A549 treated with DMSO at 1 μM for 4 hours (cell line): ENCODE results near the gene ADGRG3. TPM values are rescaled to one million over a fixed set of nuclear protein-coding genes. Genes with fewer than 3 reads are reported as not detected.

Experiments used
- total RNA-seq: library from RNA; stranded (reverse); fragments of 200-300 nt; extraction: Qiagen RNA extraction; gene quantifications from 5 replicates; pipeline ENCODE4 v1.2.3, GENCODE V29; 2022; ENCODE audit warnings: low read depth

ADGRG3 gene, protein sequence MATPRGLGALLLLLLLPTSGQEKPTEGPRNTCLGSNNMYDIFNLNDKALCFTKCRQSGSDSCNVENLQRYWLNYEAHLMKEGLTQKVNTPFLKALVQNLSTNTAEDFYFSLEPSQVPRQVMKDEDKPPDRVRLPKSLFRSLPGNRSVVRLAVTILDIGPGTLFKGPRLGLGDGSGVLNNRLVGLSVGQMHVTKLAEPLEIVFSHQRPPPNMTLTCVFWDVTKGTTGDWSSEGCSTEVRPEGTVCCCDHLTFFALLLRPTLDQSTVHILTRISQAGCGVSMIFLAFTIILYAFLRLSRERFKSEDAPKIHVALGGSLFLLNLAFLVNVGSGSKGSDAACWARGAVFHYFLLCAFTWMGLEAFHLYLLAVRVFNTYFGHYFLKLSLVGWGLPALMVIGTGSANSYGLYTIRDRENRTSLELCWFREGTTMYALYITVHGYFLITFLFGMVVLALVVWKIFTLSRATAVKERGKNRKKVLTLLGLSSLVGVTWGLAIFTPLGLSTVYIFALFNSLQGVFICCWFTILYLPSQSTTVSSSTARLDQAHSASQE
- 0.51 to 0.79 TPM (median 0.63 TPM) in 5 replicates for total RNA-seq

DNA sequence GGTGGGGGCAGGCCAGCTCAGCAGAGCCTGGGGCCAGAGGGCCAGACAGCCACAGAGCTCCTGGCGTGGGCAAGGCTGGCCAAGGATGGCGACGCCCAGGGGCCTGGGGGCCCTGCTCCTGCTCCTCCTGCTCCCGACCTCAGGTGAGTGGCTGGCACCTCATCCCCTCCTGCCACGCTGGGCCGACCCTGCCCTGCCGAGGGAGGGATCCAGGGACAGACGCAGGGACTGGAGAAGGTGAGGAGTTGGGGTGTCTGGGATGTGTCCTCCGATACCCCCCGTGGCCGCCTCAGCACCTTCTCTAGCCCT lies at the start of gene ADGRG3:
Gene ADGRG3 (plus strand): TSS at position 44 of the 309 bp plus-strand sequence. CDS start 42 bp downstream, at position 86.

DNA sequence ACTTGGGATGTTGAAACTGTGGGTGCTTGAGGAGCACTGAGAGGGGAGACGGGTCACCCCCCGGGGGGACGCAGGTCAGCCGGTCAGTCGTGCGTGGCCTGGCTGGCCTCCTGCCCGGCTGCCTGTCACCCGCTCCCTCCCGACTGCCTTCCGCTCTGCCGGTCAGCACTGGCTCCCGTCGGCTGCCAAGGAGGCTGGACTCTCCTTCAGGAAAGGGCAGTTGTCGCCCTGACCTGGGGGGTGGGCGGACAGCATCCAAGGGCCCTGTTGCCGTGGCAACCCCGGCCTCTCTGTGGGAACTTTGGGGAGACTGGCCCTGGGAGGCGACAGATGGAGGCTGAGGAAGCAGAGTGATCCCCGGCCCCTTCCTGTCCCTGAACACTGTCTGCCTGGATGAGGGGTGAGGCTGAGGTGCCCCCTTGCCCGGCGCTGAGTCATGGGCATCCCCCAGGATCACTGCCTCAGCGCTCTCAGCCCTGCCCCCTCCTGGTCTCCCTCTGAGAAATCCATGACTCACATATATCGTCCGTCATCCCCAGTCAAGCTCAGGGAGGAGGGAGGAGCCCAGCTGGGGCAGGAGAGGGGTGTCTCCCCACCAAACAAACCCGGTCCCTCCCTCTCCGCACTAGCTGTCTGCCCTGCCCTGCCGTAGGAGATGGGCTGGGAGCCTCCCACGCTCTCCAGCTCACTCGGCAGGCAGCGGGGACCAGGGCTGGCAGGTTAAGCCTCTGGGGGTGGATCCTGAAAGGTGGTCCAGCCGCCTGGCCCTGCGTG lies 39.9 kb upstream of the ADGRG3 start, which contains the start of gene ADGRG1:
Gene ADGRG1 (plus strand): TSS at position 623 of the 774 bp plus-strand sequence. CDS start 21,658 bp downstream, outside the sequence.

GRCh38 chr16:57694725-57695679 lies 26.9 kb downstream of the ADGRG3 start, which contains the start of gene DRC7:
TSS of gene DRC7 (plus strand) at chr16:57694806. CDS start at chr16:57697950, 3,144 bp downstream.

DNA sequence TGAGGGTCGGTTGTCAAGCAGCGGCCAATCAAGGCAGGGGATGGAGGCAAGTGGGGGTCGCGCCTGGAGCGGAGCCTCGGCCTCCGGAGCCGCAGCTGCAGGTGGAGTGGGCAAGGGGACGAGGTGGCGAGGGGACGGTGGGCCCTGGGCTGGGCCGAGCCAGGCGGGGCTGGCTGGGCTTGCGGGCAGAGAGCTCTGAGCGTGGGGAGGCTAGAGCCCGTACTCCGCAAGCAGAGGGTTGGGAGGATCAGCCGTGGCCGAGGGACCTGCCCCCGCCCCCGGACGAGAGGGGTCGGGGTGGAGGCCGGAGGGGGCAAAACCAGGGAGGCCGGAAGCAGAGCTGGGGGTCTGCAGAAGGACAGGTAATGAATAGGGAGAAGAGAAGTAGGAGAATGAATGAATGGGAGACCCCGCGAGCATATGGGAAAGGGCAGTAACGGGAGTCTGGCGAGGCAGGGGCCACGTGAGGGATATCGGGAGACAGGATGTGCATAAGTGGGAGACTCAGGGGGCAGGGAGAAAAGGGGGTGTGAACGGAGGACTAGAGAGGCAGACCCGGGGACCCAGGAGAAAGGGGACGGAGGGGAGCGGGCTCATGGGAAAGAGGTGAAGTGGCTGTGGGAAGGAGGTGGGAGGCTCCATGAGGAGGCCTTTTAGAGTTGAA lies 67.8 kb downstream of the ADGRG3 start, which contains the start of gene KATNB1:
Gene KATNB1 (plus strand): TSS at position 16 of the 664 bp plus-strand sequence. CDS start 1,474 bp downstream, outside the sequence.

Other genes with a start within 250 kb of the ADGRG3 start
- gene CIAPIN1, start 220.9 kb upstream of the ADGRG3 start, total RNA-seq: 68.9 to 89.6 TPM (median 73.2 TPM) in 5 replicates
- gene COQ9, start 220.8 kb upstream of the ADGRG3 start, total RNA-seq: 38.1 to 53.6 TPM (median 51.3 TPM) in 5 replicates
- gene POLR2C, start 205.6 kb upstream of the ADGRG3 start, total RNA-seq: 106 to 173 TPM (median 107 TPM) in 5 replicates
- 33.4 to 45.4 TPM (median 42.6 TPM) in 5 replicates for gene DOK4, start 181.8 kb upstream of the ADGRG3 start, total RNA-seq
- gene CCDC102A, start 131.7 kb upstream of the ADGRG3 start, total RNA-seq: 5.7 to 9.7 TPM (median 9.4 TPM) in 5 replicates
- 0.02 to 0.07 TPM (median 0.06 TPM) in 5 replicates for gene ADGRG5, start 125.7 kb upstream of the ADGRG3 start, total RNA-seq
- gene ADGRG1, start 39.7 kb upstream of the ADGRG3 start, total RNA-seq: 185 to 252 TPM (median 205 TPM) in 5 replicates
- 0.05 to 0.27 TPM (median 0.11 TPM) in 5 replicates for gene DRC7, start 26.5 kb downstream of the ADGRG3 start, total RNA-seq
- gene KATNB1, start 67.5 kb downstream of the ADGRG3 start, total RNA-seq: 18.3 to 23.8 TPM (median 20.7 TPM) in 5 replicates
- gene KIFC3, start 134.2 kb downstream of the ADGRG3 start, total RNA-seq: 161 to 215 TPM (median 203 TPM) in 5 replicates